HCT116 (cell line): ENCODE measurements around the gene SLC22A23.

Experiments
- ATF3 ChIP-seq: IDR thresholded peaks from 2 replicates; pipeline ENCODE4 v1.6.1; 2012
- CTCF ChIP-seq, 3 experiments: fragments of 200-600 bp in 1 of 3; sonication (generic) in 1 of 3; IDR thresholded peaks in 2 of 3; conservative IDR thresholded peaks in 1 of 3; 2 replicates each; pipeline ENCODE4 v1.5.1; 2012 to 2017; ENCODE audit warnings: low read depth in 2 of 3, low read length in 2 of 3, antibody characterized with exemption in 1 of 3, borderline replicate concordance in 1 of 3, control low read depth in 1 of 3, mild to moderate bottlenecking in 1 of 3, mixed read lengths in 1 of 3, mixed run types in 1 of 3, moderate library complexity in 1 of 3; ENCODE audit not compliant: insufficient read depth in 1 of 3
- EGR1 ChIP-seq: IDR thresholded peaks from 2 replicates; pipeline ENCODE4 v1.6.1; 2012; ENCODE audit warnings: low read depth
- EZH2 ChIP-seq: fragments of 200-600 bp; sonication (generic); IDR thresholded peaks from 2 replicates; pipeline ENCODE4 v1.6.1; 2017; ENCODE audit warnings: antibody characterized with exemption, mixed run types
- MAX ChIP-seq: IDR thresholded peaks from 2 replicates; pipeline ENCODE4 v1.6.1; 2012
- POLR2A ChIP-seq: IDR thresholded peaks from 2 replicates; pipeline ENCODE4 v1.7.0; 2011; ENCODE audit warnings: borderline replicate concordance; ENCODE audit not compliant: insufficient read depth, insufficient read length; ENCODE audit errors: extremely low read depth
- POLR2AphosphoS5 ChIP-seq: IDR thresholded peaks from 2 replicates; pipeline ENCODE4 v1.6.1; 2011; ENCODE audit warnings: mild to moderate bottlenecking, low read depth, low read length, moderate library complexity
- SP1 ChIP-seq: IDR thresholded peaks from 2 replicates; pipeline ENCODE4 v1.6.1; 2012; ENCODE audit warnings: low read depth
- SRF ChIP-seq: IDR thresholded peaks from 2 replicates; pipeline ENCODE4 v1.6.1; 2012; ENCODE audit warnings: low read depth
- ZFX ChIP-seq: fragments of 450-650 bp; IDR thresholded peaks from 2 replicates; pipeline ENCODE4 v1.6.1; 2017

DNA sequence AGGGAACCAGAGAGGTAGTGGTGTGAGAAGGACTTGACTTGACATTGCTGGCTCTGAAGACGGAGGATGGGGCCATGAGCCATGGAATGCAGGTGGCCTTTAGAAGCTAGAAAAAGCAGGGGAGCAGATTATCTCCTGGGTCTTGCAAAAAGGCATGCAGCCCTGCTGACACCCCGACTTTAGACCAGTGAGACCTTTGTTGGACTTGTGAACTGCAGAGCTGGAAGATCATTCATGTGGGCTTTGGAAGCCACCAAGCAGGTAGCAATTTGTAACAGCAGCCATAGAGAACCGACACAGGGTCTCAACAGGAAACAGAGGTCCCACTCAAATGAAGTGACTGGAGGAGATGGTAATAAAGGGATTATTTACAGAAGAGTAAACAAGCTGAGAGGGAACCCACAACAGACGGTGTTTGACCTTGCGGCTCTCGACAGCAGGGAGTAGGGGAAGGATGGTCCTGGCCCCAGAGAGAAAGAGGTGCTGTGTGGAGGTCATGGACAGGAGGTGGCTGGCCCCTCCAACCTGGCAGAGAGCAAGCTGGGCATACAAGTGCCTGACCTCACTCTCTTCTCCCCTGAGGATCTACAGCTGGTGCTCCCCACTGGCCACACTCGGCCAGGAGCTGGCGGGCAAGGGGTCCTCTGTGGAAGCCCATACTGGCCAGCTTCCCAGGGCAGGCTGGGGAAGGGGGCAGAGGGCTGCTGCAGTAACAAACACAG is 43.9 kb downstream of the SLC22A23 start:
- TF ChIP-seq CTCF (IDR thresholded peaks at IDR 0.05 in 2 of 3, conservative IDR thresholded peaks at IDR 0.05 in 1 of 3; ENCODE audit: borderline replicate concordance in 1 of 3, insufficient read depth in 1 of 3, low read depth in 2 of 3, low read length in 2 of 3), result no peak
- no peak for TF ChIP-seq SRF
- TF ChIP-seq SP1, result no peak
- no peak for TF ChIP-seq MAX
- no peak for TF ChIP-seq POLR2AphosphoS5
- no peak for TF ChIP-seq ZFX
- no peak for TF ChIP-seq EZH2
- no peak for TF ChIP-seq ATF3
- no peak for TF ChIP-seq EGR1
- no peak for TF ChIP-seq POLR2A
